Measurements from ENCODE around the gene MOB2.

DNA sequence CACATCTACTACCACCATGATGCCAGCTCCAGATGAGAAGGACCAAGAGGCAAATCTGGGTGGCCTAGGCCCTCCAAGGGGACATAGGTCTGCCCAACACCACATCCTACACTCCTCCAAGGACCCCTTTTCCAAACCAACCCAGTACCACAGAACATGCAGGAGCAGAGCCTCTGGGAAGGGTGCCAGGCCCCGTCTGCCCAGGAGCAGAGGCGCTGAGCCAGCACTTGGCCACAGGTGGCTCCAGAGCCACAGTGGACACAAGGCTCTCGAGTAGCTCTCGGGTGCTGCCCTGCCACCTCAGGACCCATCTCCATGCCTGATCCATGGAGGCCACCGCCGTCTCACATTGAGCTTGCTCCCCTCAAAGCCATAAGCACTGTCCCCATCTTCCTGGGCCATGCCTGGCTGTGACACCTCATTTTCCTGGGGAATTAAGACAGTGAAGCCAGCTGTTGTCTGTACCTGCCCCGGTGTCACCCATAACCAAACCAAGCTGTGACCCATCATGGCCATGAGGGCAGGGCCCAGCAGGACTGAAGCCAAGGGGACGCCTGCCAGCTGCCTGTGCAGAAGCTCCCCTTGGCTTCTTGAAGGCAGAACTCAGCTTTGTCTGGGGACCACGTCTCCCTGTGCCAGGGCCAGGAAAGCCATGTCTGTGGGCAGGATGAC lies 7.4 kb downstream of the MOB2 start:
- no peak for TF ChIP-seq POLR2A (IDR thresholded peaks at IDR 0.05)
- TF ChIP-seq, protein P1, sequence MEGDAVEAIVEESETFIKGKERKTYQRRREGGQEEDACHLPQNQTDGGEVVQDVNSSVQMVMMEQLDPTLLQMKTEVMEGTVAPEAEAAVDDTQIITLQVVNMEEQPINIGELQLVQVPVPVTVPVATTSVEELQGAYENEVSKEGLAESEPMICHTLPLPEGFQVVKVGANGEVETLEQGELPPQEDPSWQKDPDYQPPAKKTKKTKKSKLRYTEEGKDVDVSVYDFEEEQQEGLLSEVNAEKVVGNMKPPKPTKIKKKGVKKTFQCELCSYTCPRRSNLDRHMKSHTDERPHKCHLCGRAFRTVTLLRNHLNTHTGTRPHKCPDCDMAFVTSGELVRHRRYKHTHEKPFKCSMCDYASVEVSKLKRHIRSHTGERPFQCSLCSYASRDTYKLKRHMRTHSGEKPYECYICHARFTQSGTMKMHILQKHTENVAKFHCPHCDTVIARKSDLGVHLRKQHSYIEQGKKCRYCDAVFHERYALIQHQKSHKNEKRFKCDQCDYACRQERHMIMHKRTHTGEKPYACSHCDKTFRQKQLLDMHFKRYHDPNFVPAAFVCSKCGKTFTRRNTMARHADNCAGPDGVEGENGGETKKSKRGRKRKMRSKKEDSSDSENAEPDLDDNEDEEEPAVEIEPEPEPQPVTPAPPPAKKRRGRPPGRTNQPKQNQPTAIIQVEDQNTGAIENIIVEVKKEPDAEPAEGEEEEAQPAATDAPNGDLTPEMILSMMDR (IDR thresholded peaks at IDR 0.05), result no peak
- no peak for TF ChIP-seq EP300 (IDR thresholded peaks at IDR 0.05)

Measured in ovary (tissue), 3 donors.